Stimulated activated CD8-positive, alpha-beta memory T cell treated with anti-CD3 and anti-CD28 coated beads, Interleukin-7, amount 100 ng/mL, for 4 hours (primary cell): ENCODE measurements around the gene MAN2A2.
"Not testable (repeated sequence)": the region's sequence is repeated elsewhere in the genome, so short reads cannot be mapped to it uniquely, and the experiment has no call there.

Experiments used
- DNase-seq, 2 donors: peaks; one replicate each; pipeline ENCODE4 v3.0.0-alpha.2; 2020; ENCODE audit warnings: low read depth in 2 of 2

MAN2A2 gene

GRCh38 chr15:90871139-90871715, 31.9 kb upstream of the MAN2A2 start:
- no peak for DNase-seq

DNA sequence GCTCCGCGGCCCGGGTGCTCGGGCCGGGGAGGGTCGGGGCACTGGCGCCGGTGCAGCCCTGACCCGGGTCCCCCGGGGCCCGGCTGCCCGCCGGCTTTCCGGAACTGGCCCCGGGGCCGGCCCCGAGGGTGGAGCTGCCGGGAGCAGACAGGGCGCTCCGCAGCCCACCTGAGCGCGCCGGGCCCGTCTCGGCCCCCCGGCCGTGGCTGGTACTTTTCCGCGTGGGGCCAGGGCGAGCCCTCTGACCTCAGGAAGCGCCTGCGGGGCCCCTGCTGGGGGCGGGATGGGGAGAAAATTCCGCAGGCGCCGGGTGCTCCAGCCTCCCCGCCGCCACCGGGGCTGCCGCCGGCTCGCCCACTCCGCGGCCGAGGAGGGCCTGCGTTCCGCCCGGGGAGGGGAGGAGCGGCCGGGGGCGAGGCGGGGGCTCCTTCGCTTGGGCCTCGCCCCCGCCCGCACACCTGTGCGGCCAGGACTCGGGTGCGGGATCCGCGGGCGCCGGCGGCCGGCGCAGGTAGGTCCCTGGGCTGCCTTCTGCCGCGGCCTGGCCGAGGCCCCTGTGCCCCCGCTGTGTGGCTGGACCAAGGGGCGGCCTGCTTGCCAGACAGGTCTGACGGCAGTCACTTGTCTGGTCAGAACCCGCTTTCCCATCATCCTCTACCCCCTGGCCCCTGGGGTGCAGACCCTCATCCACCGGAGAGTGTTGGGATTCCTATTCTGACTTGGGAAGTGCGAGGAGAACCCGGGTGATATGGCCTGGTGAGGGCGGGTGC, 31.2 kb upstream of the MAN2A2 start:
- no peak for DNase-seq

- peak in 1 of 2 donors; percentile 42 for DNase-seq
Observed at GRCh38 chr15:90872486-90873184, 30.5 kb upstream of the MAN2A2 start.

DNA sequence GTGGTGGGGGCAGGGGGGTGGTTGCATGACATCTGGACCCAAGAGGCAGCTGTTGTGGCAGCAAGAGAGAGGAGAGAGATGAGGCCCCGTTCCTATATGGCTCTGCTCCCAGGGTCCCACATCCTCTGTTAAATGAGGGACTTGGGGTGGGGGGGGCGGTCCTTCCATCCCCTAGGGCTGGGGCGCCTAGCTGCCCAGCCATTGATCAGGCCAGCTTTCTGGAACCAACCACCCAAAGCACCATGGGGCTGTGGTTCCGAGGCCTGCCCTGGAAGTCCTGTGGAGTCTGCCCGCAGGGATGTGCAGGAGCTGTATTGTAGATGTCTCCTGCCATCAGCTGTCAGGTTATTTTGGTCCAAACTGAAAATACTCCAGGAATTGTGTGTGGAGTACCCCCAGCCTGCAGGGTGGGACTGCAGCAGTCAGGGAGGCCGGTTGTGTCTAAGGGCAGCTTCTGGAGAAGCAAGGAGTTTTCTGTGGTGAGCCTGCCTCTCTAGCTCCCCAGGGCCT, 29.6 kb upstream of the MAN2A2 start:
- DNase-seq: no peak

GRCh38 chr15:90873998-90874605, 29.0 kb upstream of the MAN2A2 start:
- no peak for DNase-seq

DNA sequence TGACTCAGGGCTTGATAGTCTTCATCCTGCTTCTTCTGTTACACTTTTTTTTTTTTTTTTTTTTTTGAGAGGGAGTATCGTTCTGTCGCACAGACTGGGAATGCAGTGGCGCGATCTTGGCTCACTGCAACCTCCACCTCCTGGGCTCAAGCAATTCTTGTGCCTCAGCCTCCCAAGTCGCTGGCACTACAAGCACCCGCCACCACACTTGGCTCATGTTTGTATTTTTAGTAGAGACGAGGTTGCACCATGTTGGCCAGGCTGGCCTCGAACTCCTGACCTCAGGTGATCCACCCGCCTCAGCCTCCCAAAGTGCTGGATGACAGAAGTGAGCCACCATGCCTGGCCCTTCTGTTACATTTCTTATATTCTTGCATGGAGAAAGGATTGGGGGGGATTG, 28.1 kb upstream of the MAN2A2 start:
- DNase-seq: not testable (repeated sequence)

GRCh38 chr15:90875549-90875981, 27.5 kb upstream of the MAN2A2 start:
- DNase-seq: no peak

DNA sequence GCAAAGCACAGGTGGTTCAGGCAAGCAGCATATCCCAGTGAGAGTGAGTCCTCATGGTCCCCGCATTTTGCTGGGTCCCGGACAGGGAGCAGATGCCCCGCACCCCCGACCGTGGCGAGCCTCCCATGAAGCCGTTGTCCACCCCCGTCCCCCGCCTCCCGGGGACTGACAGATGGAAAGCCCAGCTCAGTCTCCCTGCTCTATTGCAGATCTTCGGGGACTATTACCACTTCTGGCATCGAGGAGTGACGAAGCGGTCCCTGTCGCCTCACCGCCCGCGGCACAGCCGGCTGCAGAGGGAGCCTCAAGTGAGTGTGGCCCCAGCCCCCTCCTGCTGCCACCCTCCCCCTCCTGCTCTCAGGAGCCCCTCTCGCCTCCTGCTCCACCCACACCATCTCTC, 27.1 kb upstream of the MAN2A2 start:
- DNase-seq: no peak

DNA sequence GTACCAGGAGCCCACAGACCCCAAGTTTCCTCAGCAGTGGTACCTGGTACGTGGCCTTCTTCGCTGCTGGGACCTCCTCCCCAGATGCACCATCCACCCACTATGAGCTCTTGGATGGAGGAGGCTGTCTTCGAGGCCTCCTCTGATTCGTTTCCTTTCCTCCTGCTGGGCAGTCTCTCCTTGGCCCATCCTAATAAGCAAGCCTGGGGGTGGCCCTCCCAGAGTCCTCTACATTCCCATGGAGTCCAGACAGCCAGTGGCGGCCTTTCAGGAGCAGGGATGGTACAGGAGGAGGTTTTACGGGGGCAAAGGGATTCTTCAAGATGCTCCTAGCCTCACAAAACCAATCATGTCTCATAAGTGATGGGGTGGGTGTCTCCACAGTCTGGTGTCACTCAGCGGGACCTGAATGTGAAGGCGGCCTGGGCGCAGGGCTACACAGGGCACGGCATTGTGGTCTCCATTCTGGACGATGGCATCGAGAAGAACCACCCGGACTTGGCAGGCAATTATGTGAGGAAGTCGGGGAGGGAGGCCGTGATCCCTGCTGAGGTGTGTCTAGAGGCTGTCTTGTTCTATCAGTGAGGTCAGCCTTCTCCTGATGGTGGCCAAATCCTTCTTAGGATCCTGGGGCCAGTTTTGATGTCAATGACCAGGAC, 26.5 kb upstream of the MAN2A2 start:
- DNase-seq: no peak

GRCh38 chr15:90877315-90877714, 25.8 kb upstream of the MAN2A2 start:
- no peak for DNase-seq

DNA sequence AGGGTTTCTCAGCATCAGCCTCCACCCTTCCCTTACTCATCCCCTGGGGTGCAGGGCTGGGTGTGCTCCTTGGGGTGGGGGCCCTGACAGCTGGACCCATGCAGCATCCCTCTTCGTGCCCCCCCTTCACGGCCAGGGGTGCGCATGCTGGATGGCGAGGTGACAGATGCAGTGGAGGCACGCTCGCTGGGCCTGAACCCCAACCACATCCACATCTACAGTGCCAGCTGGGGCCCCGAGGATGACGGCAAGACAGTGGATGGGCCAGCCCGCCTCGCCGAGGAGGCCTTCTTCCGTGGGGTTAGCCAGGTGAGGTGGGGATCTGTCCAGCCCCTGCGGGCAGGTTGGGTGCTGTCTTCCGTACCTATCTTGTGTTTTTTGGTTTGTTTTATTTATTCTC, 25.1 kb upstream of the MAN2A2 start:
- DNase-seq: no peak

GRCh38 chr15:90878660-90879059, 24.4 kb upstream of the MAN2A2 start:
- DNase-seq: no peak

GRCh38 chr15:90879730-90880366, 23.3 kb upstream of the MAN2A2 start:
- no peak for DNase-seq

DNA sequence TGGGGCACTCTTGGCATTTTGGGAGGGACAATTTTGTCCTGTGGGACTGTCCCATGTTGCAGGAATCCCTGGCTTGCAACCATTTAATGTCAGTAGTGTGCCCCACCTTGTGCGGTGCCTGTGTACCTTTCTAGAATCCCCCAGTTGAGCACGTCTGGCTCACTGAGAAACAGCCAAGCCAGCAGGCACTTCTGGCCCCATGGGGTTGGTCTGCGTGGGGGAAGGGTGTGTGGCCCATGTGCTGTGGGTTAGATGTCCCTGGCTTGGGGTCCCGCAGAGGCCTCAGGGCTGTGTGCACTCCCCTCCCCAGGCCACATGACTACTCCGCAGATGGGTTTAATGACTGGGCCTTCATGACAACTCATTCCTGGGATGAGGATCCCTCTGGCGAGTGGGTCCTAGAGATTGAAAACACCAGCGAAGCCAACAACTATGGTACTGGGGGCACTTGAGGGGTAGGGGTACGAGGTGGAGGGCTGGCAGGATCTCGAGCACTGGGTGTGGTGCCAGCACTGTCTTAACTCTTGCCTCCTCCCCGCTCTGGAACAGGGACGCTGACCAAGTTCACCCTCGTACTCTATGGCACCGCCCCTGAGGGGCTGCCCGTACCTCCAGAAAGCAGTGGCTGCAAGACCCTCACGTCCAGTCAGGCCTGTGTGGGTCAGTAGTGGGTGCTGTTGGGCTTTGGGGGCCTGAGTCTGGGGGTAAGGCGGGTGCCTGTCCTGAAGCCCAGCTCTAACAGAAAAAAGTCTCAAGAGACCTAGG, 22.5 kb upstream of the MAN2A2 start:
- DNase-seq: no peak

DNA sequence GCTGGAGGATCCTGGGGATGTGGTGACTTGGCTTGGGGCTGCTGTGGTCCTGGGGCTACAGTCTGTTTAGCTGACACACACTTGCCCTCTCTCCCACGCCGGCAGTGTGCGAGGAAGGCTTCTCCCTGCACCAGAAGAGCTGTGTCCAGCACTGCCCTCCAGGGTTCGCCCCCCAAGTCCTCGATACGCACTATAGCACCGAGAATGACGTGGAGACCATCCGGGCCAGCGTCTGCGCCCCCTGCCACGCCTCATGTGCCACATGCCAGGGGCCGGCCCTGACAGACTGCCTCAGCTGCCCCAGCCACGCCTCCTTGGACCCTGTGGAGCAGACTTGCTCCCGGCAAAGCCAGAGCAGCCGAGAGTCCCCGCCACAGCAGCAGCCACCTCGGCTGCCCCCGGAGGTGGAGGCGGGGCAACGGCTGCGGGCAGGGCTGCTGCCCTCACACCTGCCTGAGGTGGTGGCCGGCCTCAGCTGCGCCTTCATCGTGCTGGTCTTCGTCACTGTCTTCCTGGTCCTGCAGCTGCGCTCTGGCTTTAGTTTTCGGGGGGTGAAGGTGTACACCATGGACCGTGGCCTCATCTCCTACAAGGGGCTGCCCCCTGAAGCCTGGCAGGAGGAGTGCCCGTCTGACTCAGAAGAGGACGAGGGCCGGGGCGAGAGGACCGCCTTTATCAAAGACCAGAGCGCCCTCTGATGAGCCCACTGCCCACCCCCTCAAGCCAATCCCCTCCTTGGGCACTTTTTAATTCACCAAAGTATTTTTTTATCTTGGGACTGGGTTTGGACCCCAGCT, 21.7 kb upstream of the MAN2A2 start:
- no peak for DNase-seq

- DNase-seq: no peak
Observed at GRCh38 chr15:90881978-90882721, 21.0 kb upstream of the MAN2A2 start.

DNA sequence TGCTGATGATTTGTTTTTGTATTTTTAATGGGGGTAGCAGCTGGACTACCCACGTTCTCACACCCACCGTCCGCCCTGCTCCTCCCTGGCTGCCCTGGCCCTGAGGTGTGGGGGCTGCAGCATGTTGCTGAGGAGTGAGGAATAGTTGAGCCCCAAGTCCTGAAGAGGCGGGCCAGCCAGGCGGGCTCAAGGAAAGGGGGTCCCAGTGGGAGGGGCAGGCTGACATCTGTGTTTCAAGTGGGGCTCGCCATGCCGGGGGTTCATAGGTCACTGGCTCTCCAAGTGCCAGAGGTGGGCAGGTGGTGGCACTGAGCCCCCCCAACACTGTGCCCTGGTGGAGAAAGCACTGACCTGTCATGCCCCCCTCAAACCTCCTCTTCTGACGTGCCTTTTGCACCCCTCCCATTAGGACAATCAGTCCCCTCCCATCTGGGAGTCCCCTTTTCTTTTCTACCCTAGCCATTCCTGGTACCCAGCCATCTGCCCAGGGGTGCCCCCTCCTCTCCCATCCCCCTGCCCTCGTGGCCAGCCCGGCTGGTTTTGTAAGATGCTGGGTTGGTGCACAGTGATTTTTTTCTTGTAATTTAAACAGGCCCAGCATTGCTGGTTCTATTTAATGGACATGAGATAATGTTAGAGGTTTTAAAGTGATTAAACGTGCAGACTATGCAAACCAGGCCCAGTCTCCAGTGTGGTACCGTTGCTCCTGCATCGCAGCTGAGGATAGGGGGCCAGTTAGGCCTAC, 20.1 kb upstream of the MAN2A2 start:
- no peak for DNase-seq

- DNase-seq: no peak
Observed at GRCh38 chr15:90883526-90883975, 19.6 kb upstream of the MAN2A2 start.
